Endothelial cell of umbilical vein (primary cell): ENCODE results near the gene SEC11A. TPM values are rescaled to one million over a fixed set of nuclear protein-coding genes. Genes with fewer than 3 reads are reported as not detected.

Experiments
- BruUV-seq: library from RNA; stranded (reverse); fragments of 400-500 nt; replicated peaks from 2 replicates; lab custom pipeline; 2021; lab: Mats Ljungman, UMichigan
- CTCF ChIA-PET: fragments of 300-600, 350-600 bp; sonication (Branson Sonifier 250); formaldehyde crosslinking; loops from one replicate; lab custom pipeline; 2021; ENCODE audit warnings: antibody characterized with exemption, inconsistent platforms; lab: Charles Lee
- POLR2A ChIA-PET: fragments of 300-600, 350-600 bp; sonication (Branson Sonifier 250); formaldehyde crosslinking; loops from one replicate; lab custom pipeline; 2021; ENCODE audit warnings: antibody characterized with exemption, inconsistent platforms; lab: Charles Lee
- DNase-seq: peaks from one replicate; pipeline ENCODE4 v3.0.0-alpha.2; 2011; ENCODE audit warnings: low read depth, low spot score
- FAIRE-seq: peaks from 2 replicates; lab custom pipeline; 2011; peaks lifted over from hg19 to GRCh38; lab: Jason Lieb, UNC
- H2AFZ ChIP-seq: 2 replicates; pipeline ENCODE4 v1.6.0; 2012; ENCODE audit warnings: low read depth, low read length, control low read depth, inconsistent platforms
- H3K27ac ChIP-seq: 2 replicates; pipeline ENCODE4 v1.5.1; 2011; ENCODE audit warnings: low read depth, mild to moderate bottlenecking, control low read depth, low read length, moderate library complexity; ENCODE audit not compliant: insufficient read depth
- H3K27me3 ChIP-seq, 2 experiments: 2 replicates each; pipeline versions ENCODE4 v1.6.0 to v1.6.1; 2011; ENCODE audit warnings: low read length in 2 of 2, mixed read lengths in 1 of 2; ENCODE audit not compliant: control insufficient read depth in 2 of 2, insufficient read depth in 2 of 2
- H3K36me3 ChIP-seq, 2 experiments: 2 replicates in 1 of 2; 3 replicates in 1 of 2; pipeline ENCODE4 v1.5.1; 2011; ENCODE audit warnings: low read length in 2 of 2, mild to moderate bottlenecking in 1 of 2, moderate library complexity in 1 of 2; ENCODE audit not compliant: control insufficient read depth in 2 of 2, insufficient read depth in 2 of 2; ENCODE audit errors: extremely low read depth in 1 of 2
- H3K4me1 ChIP-seq: 3 replicates; pipeline ENCODE4 v1.5.1; 2011; ENCODE audit warnings: mild to moderate bottlenecking, low read length; ENCODE audit not compliant: control insufficient read depth, insufficient read depth; ENCODE audit errors: extremely low read depth
- H3K4me2 ChIP-seq: 2 replicates; pipeline ENCODE4 v1.6.1; 2011; ENCODE audit warnings: low read length, control low read depth, mixed read lengths; ENCODE audit not compliant: insufficient read depth
- H3K4me3 ChIP-seq, 3 experiments: fragments of 200-600 bp in 1 of 3; sonication (generic), shearing (Covaris generic) in 1 of 3; replicated peaks in 1 of 3; 2 replicates each; pipeline ENCODE4 v1.5.1; 2011 to 2016; ENCODE audit warnings: control low read depth in 3 of 3, low read length in 3 of 3, mild to moderate bottlenecking in 2 of 3, inconsistent platforms in 1 of 3, low read depth in 1 of 3, moderate library complexity in 1 of 3; ENCODE audit not compliant: insufficient read depth in 1 of 3
- H3K79me2 ChIP-seq: 2 replicates; pipeline ENCODE4 v1.6.0; 2012; ENCODE audit warnings: low read length, inconsistent platforms; ENCODE audit not compliant: control insufficient read depth, insufficient read depth
- H3K9ac ChIP-seq: replicated peaks from 2 replicates; pipeline ENCODE3; 2011; ENCODE audit warnings: low read length, control low read depth; ENCODE audit not compliant: insufficient read depth; ENCODE audit errors: extremely low read depth
- H3K9me1 ChIP-seq: replicated peaks from 3 replicates; pipeline ENCODE4 v1.6.0; 2011; ENCODE audit warnings: mild to moderate bottlenecking, low read length; ENCODE audit not compliant: control insufficient read depth, insufficient read depth; ENCODE audit errors: extremely low read depth
- H3K9me3 ChIP-seq: replicated peaks from 2 replicates; pipeline ENCODE4 v1.5.1; 2012; ENCODE audit warnings: low read length, inconsistent platforms; ENCODE audit not compliant: control insufficient read depth, insufficient read depth
- H4K20me1 ChIP-seq: replicated peaks from 2 replicates; pipeline ENCODE3; 2011; ENCODE audit warnings: mild to moderate bottlenecking, low read length; ENCODE audit not compliant: control insufficient read depth, insufficient read depth; ENCODE audit errors: extremely low read depth
- EZH2 ChIP-seq: IDR thresholded peaks from 2 replicates; pipeline ENCODE4 v1.6.1; 2012; ENCODE audit warnings: borderline replicate concordance, low read depth, mild to moderate bottlenecking, moderate library complexity, low read length, inconsistent platforms; ENCODE audit not compliant: severe bottlenecking
- FOS ChIP-seq: IDR thresholded peaks from 2 replicates; pipeline ENCODE4 v1.6.1; 2011; ENCODE audit warnings: mild to moderate bottlenecking, low read length, moderate library complexity, borderline replicate concordance; ENCODE audit not compliant: insufficient read depth
- GATA2 ChIP-seq: IDR thresholded peaks from 2 replicates; pipeline ENCODE4 v1.7.0; 2011; ENCODE audit warnings: low read depth, mild to moderate bottlenecking, moderate library complexity, mixed read lengths, low read length; ENCODE audit not compliant: insufficient read length, insufficient read depth
- JUN ChIP-seq: IDR thresholded peaks from 2 replicates; pipeline ENCODE4 v1.6.1; 2011; ENCODE audit warnings: borderline replicate concordance, low read depth; ENCODE audit not compliant: insufficient read length, insufficient read depth
- MYC ChIP-seq: IDR thresholded peaks from one replicate; pipeline ENCODE4 v1.6.1; 2011; ENCODE audit warnings: mild to moderate bottlenecking, low read depth, low read length
- POLR2A ChIP-seq: IDR thresholded peaks from 2 replicates; pipeline ENCODE4 v1.6.1; 2012; ENCODE audit warnings: low read depth, mild to moderate bottlenecking, control low read depth, low read length
- POLR2AphosphoS5 ChIP-seq: IDR thresholded peaks from 2 replicates; pipeline ENCODE4 v1.6.1; 2012; ENCODE audit warnings: low read depth, mild to moderate bottlenecking, control low read depth, low read length, moderate library complexity; ENCODE audit not compliant: insufficient read depth
- dilution Hi-C: fragments of 300-500 bp; cut with MboI; formaldehyde crosslinking; loops from one replicate; pipeline ENCODE4 v1.15.0; 2019; ENCODE audit warnings: low sequenced_read_pairs; ENCODE audit not compliant: extremely low pct_ligation_motif_present
- intact Hi-C: fragments of 100-400 bp; cut with micrococcal nuclease; formaldehyde crosslinking; loops from one replicate; pipeline ENCODE4 v1.10.0; 2022
- polyA plus RNA-seq, 4 experiments: library from polyadenylated mRNA; depleted of rRNA in 3 of 4; stranded (reverse) in 3 of 4; unstranded in 1 of 4; fragments of >200 nt; gene quantifications; 2 replicates each; pipeline versions ENCODE4 v1.2.1 to v1.2.3, GENCODE V29; 2011 to 2012; ENCODE audit warnings: missing spikeins in 1 of 4
- total RNA-seq: library from RNA; stranded (reverse); gene quantifications from 2 replicates; pipeline ENCODE4 v1.2.3, GENCODE V29; 2021
- TF ChIP-seq, protein P1 (sequence below): IDR thresholded peaks from 2 replicates; pipeline ENCODE4 v1.6.1; 2011; ENCODE audit not compliant: insufficient read depth, insufficient read length
- TF ChIP-seq, protein P2 (sequence below), 2 donors: IDR thresholded peaks; 1 replicate in 1 of 2; 2 replicates in 1 of 2; pipeline ENCODE4 v1.5.1; 2011; ENCODE audit warnings: low read length in 2 of 2, mild to moderate bottlenecking in 2 of 2, moderate library complexity in 2 of 2, control low read depth in 1 of 2, inconsistent platforms in 1 of 2, low read depth in 1 of 2; ENCODE audit not compliant: insufficient read depth in 1 of 2; ENCODE audit errors: extremely low read depth in 1 of 2

SEC11A gene
- total and polyA plus RNA-seq, 2 donors (not counting 3 experiments of a cell fraction or from before 2014, with no cell fraction given): 189 to 204 TPM

DNA sequence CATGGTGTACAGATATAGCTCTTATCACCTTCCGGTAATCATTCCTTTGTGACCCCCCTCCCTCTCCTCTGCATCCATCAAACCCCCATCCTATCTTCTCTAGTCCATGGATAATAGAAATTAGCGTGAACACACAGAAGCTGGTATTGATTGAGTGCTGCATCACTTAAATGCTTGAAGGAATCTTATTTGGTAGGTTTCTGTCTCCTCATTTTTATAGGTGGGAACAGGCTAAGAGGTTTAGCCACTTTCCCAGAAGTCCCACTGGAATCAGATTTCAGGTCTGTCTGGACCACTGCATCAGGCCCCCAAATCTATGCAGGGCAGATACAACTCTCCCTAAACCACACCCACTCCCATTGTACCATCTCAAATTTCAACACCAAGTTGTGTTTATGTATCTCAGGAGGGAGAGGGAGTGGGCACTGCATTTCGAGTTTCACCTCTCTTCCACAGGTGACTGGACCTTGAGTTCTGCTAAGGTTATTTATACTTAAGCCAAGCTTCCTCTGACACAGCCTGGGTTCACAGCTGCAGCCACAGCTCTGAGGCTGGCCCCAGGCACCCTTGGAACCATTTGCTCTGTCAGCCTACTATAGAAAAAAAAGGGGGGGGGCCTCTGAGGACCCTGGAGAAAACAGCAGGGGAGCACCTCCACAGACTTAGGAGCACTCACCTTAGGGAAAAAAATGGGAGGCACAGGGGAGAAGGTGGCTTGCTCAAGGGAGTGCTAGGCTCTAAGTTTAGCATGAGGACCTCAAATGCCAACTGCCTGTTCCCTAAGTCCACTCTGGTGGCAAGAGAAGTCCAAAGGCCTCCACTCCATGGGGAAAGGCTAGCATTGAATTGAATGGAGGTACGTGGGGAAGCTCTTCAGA, 55.8 kb downstream of the SEC11A start:
- no TSS peak for BruUV-seq
- Histone ChIP-seq H3K4me1 (peaks cover 14% of the 10 kb centered on the region), H3K9ac (no peak overlapping the region), H3K4me2 (no peak overlapping the region), H3K27ac (no peak overlapping the region), H3K79me2 (no peaks in the 10 kb centered on the region), H2AFZ (no peak overlapping the region), H4K20me1 (no peaks in the 10 kb centered on the region), H3K36me3 (no peaks in the 10 kb centered on the region), H3K4me3 (no peak overlapping the region), H3K9me1 (no peaks in the 10 kb centered on the region), H3K27me3 (no peaks in the 10 kb centered on the region), H3K9me3 (no peaks in the 10 kb centered on the region)
- FAIRE-seq (no peak), DNase-seq (no peak)
- POLR2A ChIA-PET: no interaction called here
- intact Hi-C loops: no loop called here
- CTCF ChIA-PET: interaction anchor here (1.7 to 2.0 kb wide), 2 partner anchors 26 to 252 kb away, joined by 4 read pairs; no protein-coding TSS in a partner anchor
- TF ChIP-seq EZH2 (no peak), FOS (no peak), MYC (no peak)
- dilution Hi-C loops: no loop called here

GRCh38 chr15:84658788-84659411, 57.0 kb downstream of the SEC11A start:
- intact Hi-C loops: loop anchor here (1.0 kb wide), 4 partner anchors 57 to 269 kb away; partner anchors contain the start of genes SEC11A and ZNF592

More at GRCh38 chr15:84658788-84659411, 57.0 kb downstream of the SEC11A start:
- H3K4me3 ChIP-seq: no peak overlapping the region
- no peak for FAIRE-seq
- BruUV-seq: no TSS peak
- H3K9me1 ChIP-seq: no peaks in the 10 kb centered on the region
- no peaks in the 10 kb centered on the region for H4K20me1 ChIP-seq
- peak overlapping the region; percentile 24 for H3K27ac ChIP-seq
- POLR2A ChIA-PET: no interaction called here
- H3K9me3 ChIP-seq: no peaks in the 10 kb centered on the region
- CTCF ChIA-PET: interaction anchor here (0.7 to 2.0 kb wide), 13 partner anchors 9 to 269 kb away, joined by 3 to 12 read pairs (median 4); no protein-coding TSS in a partner anchor
- no peaks in the 10 kb centered on the region for H3K79me2 ChIP-seq
- H3K9ac ChIP-seq: peak overlapping the region; percentile 78
- TF ChIP-seq, protein P1, sequence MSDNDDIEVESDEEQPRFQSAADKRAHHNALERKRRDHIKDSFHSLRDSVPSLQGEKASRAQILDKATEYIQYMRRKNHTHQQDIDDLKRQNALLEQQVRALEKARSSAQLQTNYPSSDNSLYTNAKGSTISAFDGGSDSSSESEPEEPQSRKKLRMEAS: no peak
- TF ChIP-seq FOS (no peak), EZH2 (no peak), GATA2 (no peak), POLR2A (no peak), JUN (no peak), POLR2AphosphoS5 (no peak), MYC (no peak)
- TF ChIP-seq, protein P2, sequence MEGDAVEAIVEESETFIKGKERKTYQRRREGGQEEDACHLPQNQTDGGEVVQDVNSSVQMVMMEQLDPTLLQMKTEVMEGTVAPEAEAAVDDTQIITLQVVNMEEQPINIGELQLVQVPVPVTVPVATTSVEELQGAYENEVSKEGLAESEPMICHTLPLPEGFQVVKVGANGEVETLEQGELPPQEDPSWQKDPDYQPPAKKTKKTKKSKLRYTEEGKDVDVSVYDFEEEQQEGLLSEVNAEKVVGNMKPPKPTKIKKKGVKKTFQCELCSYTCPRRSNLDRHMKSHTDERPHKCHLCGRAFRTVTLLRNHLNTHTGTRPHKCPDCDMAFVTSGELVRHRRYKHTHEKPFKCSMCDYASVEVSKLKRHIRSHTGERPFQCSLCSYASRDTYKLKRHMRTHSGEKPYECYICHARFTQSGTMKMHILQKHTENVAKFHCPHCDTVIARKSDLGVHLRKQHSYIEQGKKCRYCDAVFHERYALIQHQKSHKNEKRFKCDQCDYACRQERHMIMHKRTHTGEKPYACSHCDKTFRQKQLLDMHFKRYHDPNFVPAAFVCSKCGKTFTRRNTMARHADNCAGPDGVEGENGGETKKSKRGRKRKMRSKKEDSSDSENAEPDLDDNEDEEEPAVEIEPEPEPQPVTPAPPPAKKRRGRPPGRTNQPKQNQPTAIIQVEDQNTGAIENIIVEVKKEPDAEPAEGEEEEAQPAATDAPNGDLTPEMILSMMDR (IDR thresholded peaks at IDR 0.05; ENCODE audit: extremely low read depth in 1 of 2, insufficient read depth in 1 of 2, low read depth in 1 of 2, low read length in 2 of 2): no peak
- H3K4me2 ChIP-seq: peak overlapping the region; percentile 31
- no peaks in the 10 kb centered on the region for H3K27me3 ChIP-seq
- H2AFZ ChIP-seq: peak overlapping the region; percentile 25
- peaks cover 18% of the 10 kb centered on the region for H3K4me1 ChIP-seq
- dilution Hi-C loops: no loop called here
- no peak for DNase-seq
- H3K36me3 ChIP-seq: no peaks in the 10 kb centered on the region
